Mesothelial cell of epicardium (in vitro differentiated cells): Measurements from ENCODE around the gene ACE2. TPM values are rescaled to one million over a fixed set of nuclear protein-coding genes. Genes with fewer than 3 reads are reported as not detected.

Experiments used
- DNase-seq, 2 experiments: peaks; one replicate each; pipeline ENCODE4 v3.0.0; 2021; ENCODE audit warnings: low spot score in 2 of 2; ENCODE audit not compliant: unreplicated experiment in 2 of 2
- H3K27ac Mint-ChIP-seq: 2 replicates; pipeline ENCODE4 v1.8.0; 2021; ENCODE audit warnings: mixed read lengths
- H3K27me3 Mint-ChIP-seq: 2 replicates; pipeline ENCODE4 v1.8.0; 2021; ENCODE audit warnings: low read depth, mixed read lengths
- H3K36me3 Mint-ChIP-seq: 2 replicates; pipeline ENCODE4 v1.8.0; 2021; ENCODE audit warnings: mixed read lengths
- H3K4me1 Mint-ChIP-seq: 2 replicates; pipeline ENCODE4 v1.8.0; 2021; ENCODE audit warnings: mixed read lengths
- H3K4me3 Mint-ChIP-seq: 2 replicates; pipeline ENCODE4 v1.8.0; 2021; ENCODE audit warnings: mild to moderate bottlenecking, moderate library complexity, mixed read lengths
- H3K9me3 Mint-ChIP-seq: 2 replicates; pipeline ENCODE4 v1.8.0; 2021; ENCODE audit warnings: mixed read lengths
- total RNA-seq: library from RNA; stranded (reverse); gene quantifications from 3 replicates; pipeline ENCODE4 v1.2.1, GENCODE V29; 2021
- TF ChIP-seq, protein P1 (sequence below): fragments of 200-600 bp; sonication (generic); IDR thresholded peaks from one replicate; pipeline ENCODE4 v1.5.0; 2021; ENCODE audit warnings: antibody characterized with exemption; ENCODE audit not compliant: unreplicated experiment

ACE2 gene
- total RNA-seq, 1 donor from 2014 or later, result 0.25 TPM

DNA sequence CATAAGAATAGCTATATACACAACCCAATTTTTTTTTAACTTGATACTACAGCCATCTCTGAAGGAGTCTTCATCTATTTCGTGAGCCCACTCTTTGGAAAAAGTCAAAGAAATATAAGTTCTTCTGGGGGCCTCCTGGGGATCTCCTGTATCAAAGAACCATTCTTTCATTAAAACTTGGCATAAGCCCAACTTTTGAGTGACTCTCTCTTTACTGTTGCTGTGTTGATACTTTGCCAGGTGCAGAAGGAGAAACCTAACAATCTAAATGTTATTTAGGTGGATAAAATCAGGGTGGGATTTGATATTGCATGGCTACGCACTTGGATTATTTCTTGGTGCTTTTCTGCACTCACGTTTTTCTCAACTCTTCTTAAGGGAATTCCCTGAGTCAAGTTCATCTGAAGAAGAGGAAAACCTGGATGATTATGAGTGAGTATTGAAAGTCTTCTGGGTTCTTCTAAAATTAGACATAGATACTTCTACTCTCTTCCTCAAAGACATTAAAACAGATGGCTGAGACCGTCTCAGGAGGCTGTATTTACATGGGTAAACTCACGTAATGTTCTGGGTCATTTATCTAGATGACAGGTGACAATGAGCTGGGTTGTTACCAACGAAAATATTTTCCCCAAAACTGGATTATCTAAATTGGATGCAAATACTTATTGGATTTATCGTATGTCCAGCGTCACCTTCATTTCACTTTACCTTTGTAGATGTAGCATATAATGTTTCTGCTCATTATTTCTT lies 74.9 kb downstream of the ACE2 start:
- Mint-ChIP-seq H3K36me3 (no peaks in the 10 kb centered on the region), H3K9me3 (peaks cover 7% of the 10 kb centered on the region), H3K4me3 (no peak overlapping the region), H3K4me1 (peaks cover 33% of the 10 kb centered on the region), H3K27me3 (peaks cover 6% of the 10 kb centered on the region), H3K27ac (peak overlapping the region; percentile 62)
- no peak for DNase-seq
- TF ChIP-seq, protein P1, sequence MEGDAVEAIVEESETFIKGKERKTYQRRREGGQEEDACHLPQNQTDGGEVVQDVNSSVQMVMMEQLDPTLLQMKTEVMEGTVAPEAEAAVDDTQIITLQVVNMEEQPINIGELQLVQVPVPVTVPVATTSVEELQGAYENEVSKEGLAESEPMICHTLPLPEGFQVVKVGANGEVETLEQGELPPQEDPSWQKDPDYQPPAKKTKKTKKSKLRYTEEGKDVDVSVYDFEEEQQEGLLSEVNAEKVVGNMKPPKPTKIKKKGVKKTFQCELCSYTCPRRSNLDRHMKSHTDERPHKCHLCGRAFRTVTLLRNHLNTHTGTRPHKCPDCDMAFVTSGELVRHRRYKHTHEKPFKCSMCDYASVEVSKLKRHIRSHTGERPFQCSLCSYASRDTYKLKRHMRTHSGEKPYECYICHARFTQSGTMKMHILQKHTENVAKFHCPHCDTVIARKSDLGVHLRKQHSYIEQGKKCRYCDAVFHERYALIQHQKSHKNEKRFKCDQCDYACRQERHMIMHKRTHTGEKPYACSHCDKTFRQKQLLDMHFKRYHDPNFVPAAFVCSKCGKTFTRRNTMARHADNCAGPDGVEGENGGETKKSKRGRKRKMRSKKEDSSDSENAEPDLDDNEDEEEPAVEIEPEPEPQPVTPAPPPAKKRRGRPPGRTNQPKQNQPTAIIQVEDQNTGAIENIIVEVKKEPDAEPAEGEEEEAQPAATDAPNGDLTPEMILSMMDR, result no peak

DNA sequence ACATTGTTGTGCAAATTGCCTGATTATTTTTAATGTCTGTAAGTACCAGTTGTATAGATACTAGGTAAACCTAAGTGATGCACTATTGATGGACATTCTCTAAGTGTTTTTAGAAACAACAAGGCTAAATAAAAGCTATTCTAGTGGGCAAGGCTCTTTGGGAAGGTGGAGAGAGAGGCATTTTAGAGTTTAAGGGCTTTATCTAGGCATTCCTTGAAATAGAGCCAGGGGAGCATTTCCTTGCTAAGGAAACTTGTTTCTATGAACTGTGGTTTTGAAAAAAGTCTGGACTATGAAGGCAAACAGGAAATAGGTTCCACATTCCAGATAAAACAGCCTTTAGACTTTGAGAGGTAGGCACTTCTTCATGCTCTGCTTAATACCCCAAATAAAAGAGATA lies 76.3 kb downstream of the ACE2 start:
- H3K27ac Mint-ChIP-seq, result peak overlapping the region; percentile 40
- H3K36me3 Mint-ChIP-seq, result no peaks in the 10 kb centered on the region
- peaks cover 6% of the 10 kb centered on the region for H3K27me3 Mint-ChIP-seq
- H3K4me1 Mint-ChIP-seq, result peaks cover 33% of the 10 kb centered on the region
- H3K9me3 Mint-ChIP-seq, result peaks cover 7% of the 10 kb centered on the region
- no peak for DNase-seq
- TF ChIP-seq, protein P1, result no peak
- H3K4me3 Mint-ChIP-seq, result no peak overlapping the region

DNA sequence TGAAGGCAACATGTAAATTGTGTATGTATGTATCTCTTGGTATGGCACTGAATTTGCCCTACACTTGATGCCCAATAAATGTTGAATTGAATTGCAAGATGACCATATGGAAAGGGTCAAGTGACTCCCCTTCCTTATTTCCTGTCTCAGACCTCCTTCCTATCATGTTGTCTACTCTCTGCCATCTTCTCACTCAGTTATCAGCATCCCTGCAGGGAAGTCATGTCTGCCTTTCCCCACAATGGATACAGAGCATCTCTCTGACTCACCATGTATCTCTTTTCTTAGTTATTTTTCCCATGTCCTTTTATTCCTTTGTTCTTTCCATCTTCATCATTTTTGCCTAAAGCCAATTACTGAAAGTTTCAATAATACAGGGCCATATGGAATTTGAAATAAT lies 77.7 kb downstream of the ACE2 start:
- no peak for DNase-seq
- Mint-ChIP-seq H3K4me3 (no peak overlapping the region), H3K27me3 (peaks cover 6% of the 10 kb centered on the region), H3K4me1 (peaks cover 38% of the 10 kb centered on the region), H3K9me3 (peaks cover 7% of the 10 kb centered on the region), H3K36me3 (no peaks in the 10 kb centered on the region), H3K27ac (no peak overlapping the region)
- TF ChIP-seq, protein P1, result no peak

DNA sequence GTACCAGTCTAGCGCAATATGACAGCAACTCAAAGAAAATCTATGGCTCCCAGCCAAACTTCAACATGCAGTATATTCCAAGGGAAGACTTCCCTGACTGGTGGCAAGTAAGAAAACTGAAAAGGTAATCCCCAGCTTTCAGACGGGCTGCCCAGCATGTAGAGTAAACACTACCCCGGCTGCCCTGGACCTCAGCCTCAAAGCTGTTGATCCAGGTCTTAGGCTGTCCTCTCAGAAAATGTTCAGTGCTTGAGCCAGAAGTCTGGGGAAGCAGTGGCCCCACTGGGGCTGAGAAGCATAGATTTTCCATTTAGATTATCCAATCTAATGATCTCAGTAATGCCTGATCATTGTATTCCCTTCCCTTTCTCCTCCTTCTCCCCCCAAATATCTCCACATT lies 78.3 kb downstream of the ACE2 start:
- Mint-ChIP-seq H3K27ac (no peak overlapping the region), H3K36me3 (no peaks in the 10 kb centered on the region), H3K27me3 (peaks cover 6% of the 10 kb centered on the region), H3K4me1 (peaks cover 39% of the 10 kb centered on the region), H3K4me3 (no peak overlapping the region), H3K9me3 (peaks cover 7% of the 10 kb centered on the region)
- no peak for DNase-seq
- TF ChIP-seq, protein P1, result no peak

- no peak overlapping the region for H3K4me3 Mint-ChIP-seq
- H3K4me1 Mint-ChIP-seq, result peaks cover 14% of the 10 kb centered on the region
- TF ChIP-seq, protein P1, result no peak
- peak overlapping the region; percentile 71 for H3K27ac Mint-ChIP-seq
- H3K9me3 Mint-ChIP-seq, result no peaks in the 10 kb centered on the region
- peaks cover 4% of the 10 kb centered on the region for H3K27me3 Mint-ChIP-seq
- H3K36me3 Mint-ChIP-seq, result no peaks in the 10 kb centered on the region
- no peak for DNase-seq
These were observed 84.8 kb downstream of the ACE2 start for GRCh38 chrX:15515931-15516330.
